DND-41 (cell line): ENCODE data around the gene NLGN4Y.

Source experiments
- ATAC-seq: fragments of 200-7000 bp; cut with Tn5 transposase; 3 replicates; pipeline ENCODE4 v1.9.1; 2021; ENCODE audit warnings: low read depth; ENCODE audit not compliant: insufficient read depth
- DNase-seq: peaks from one replicate; pipeline ENCODE4 v3.0.0-alpha.2; 2020
- H2AFZ ChIP-seq: 2 replicates; pipeline ENCODE4 v1.6.0; 2012; ENCODE audit warnings: low read depth, low read length
- H3K27ac ChIP-seq: 2 replicates; pipeline ENCODE4 v1.5.1; 2012; ENCODE audit warnings: low read length, inconsistent platforms
- H3K27me3 ChIP-seq: fragments of 200-600 bp; sonication (generic); 2 replicates; pipeline ENCODE4 v1.6.0; 2012; ENCODE audit warnings: low read length, mild to moderate bottlenecking, inconsistent platforms; ENCODE audit not compliant: insufficient read depth, poor library complexity
- H3K36me3 ChIP-seq: 2 replicates; pipeline ENCODE4 v1.5.1; 2012; ENCODE audit warnings: low read length, inconsistent platforms; ENCODE audit not compliant: insufficient read depth
- H3K4me1 ChIP-seq: 2 replicates; pipeline ENCODE4 v1.5.1; 2012; ENCODE audit warnings: mild to moderate bottlenecking, low read length; ENCODE audit not compliant: insufficient read depth
- H3K4me2 ChIP-seq: 2 replicates; pipeline ENCODE4 v1.6.0; 2012; ENCODE audit warnings: mild to moderate bottlenecking, moderate library complexity, low read length, inconsistent platforms; ENCODE audit not compliant: insufficient read depth
- H3K4me3 ChIP-seq, 2 experiments: fragments of 200-600 bp in 1 of 2; shearing (Covaris generic) in 1 of 2; 2 replicates each; pipeline ENCODE4 v1.5.1; 2012 to 2016; ENCODE audit warnings: inconsistent platforms in 2 of 2, low read length in 2 of 2, mild to moderate bottlenecking in 2 of 2, low read depth in 1 of 2, moderate library complexity in 1 of 2
- H3K79me2 ChIP-seq: 2 replicates; pipeline ENCODE4 v1.6.0; 2012; ENCODE audit warnings: low read length, inconsistent platforms; ENCODE audit not compliant: insufficient read depth
- H3K9ac ChIP-seq: 2 replicates; pipeline ENCODE4 v1.6.0; 2012; ENCODE audit warnings: low read depth, mild to moderate bottlenecking, inconsistent platforms, low read length, moderate library complexity
- H3K9me3 ChIP-seq: 2 replicates; pipeline ENCODE4 v1.5.1; 2012; ENCODE audit warnings: low read length, moderate library complexity, mild to moderate bottlenecking, inconsistent platforms; ENCODE audit not compliant: insufficient read depth, severe bottlenecking
- H4K20me1 ChIP-seq: 2 replicates; pipeline ENCODE4 v1.6.0; 2012; ENCODE audit warnings: low read length; ENCODE audit not compliant: insufficient read depth
- EZH2 ChIP-seq: IDR thresholded peaks from 3 replicates; pipeline ENCODE4 v1.6.1; 2012; ENCODE audit warnings: borderline replicate concordance, low read depth, mild to moderate bottlenecking, moderate library complexity, low read length, inconsistent platforms; ENCODE audit not compliant: severe bottlenecking
- TF ChIP-seq, protein P1 (sequence below): IDR thresholded peaks from 2 replicates; pipeline ENCODE4 v1.5.1; 2012; ENCODE audit warnings: borderline replicate concordance, low read length, moderate library complexity, mild to moderate bottlenecking; ENCODE audit not compliant: poor library complexity, severe bottlenecking; ENCODE audit errors: extremely low read depth

Gene NLGN4Y

DNA sequence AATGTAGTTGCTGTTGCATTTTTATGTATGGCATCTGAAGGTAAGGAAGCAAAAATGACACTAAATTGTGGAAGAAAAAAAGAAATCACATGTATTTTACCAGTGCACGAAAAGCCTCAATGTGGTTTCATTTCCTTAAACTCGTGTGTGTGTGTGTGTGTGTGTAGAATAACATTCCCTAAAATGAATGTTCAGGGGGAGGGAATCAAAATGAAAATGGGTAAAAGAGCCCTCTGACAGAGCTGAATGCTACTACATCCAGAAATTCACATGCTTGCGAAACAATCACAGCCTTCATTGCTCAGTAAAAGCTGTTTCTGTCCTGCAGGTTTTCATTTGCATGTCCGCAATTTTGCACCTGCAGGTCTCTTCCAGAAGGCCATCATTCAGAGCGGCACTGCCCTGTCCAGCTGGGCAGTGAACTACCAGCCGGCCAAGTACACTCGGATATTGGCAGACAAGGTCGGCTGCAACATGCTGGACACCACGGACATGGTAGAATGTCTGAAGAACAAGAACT, 305.1 kb downstream of the NLGN4Y start:
- Histone ChIP-seq H4K20me1 (no peaks in the 10 kb centered on the region), H3K36me3 (no peaks in the 10 kb centered on the region), H3K9ac (no peak overlapping the region), H3K79me2 (no peaks in the 10 kb centered on the region), H3K27ac (no peak overlapping the region), H3K9me3 (no peaks in the 10 kb centered on the region), H3K4me3 (no peak overlapping the region), H2AFZ (no peak overlapping the region), H3K4me2 (no peak overlapping the region), H3K27me3 (no peaks in the 10 kb centered on the region), H3K4me1 (peaks cover 9% of the 10 kb centered on the region)
- TF ChIP-seq, protein P1, sequence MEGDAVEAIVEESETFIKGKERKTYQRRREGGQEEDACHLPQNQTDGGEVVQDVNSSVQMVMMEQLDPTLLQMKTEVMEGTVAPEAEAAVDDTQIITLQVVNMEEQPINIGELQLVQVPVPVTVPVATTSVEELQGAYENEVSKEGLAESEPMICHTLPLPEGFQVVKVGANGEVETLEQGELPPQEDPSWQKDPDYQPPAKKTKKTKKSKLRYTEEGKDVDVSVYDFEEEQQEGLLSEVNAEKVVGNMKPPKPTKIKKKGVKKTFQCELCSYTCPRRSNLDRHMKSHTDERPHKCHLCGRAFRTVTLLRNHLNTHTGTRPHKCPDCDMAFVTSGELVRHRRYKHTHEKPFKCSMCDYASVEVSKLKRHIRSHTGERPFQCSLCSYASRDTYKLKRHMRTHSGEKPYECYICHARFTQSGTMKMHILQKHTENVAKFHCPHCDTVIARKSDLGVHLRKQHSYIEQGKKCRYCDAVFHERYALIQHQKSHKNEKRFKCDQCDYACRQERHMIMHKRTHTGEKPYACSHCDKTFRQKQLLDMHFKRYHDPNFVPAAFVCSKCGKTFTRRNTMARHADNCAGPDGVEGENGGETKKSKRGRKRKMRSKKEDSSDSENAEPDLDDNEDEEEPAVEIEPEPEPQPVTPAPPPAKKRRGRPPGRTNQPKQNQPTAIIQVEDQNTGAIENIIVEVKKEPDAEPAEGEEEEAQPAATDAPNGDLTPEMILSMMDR: no peak
- no peak for TF ChIP-seq EZH2
- DNase-seq (no peak), ATAC-seq (no peak)

DNA sequence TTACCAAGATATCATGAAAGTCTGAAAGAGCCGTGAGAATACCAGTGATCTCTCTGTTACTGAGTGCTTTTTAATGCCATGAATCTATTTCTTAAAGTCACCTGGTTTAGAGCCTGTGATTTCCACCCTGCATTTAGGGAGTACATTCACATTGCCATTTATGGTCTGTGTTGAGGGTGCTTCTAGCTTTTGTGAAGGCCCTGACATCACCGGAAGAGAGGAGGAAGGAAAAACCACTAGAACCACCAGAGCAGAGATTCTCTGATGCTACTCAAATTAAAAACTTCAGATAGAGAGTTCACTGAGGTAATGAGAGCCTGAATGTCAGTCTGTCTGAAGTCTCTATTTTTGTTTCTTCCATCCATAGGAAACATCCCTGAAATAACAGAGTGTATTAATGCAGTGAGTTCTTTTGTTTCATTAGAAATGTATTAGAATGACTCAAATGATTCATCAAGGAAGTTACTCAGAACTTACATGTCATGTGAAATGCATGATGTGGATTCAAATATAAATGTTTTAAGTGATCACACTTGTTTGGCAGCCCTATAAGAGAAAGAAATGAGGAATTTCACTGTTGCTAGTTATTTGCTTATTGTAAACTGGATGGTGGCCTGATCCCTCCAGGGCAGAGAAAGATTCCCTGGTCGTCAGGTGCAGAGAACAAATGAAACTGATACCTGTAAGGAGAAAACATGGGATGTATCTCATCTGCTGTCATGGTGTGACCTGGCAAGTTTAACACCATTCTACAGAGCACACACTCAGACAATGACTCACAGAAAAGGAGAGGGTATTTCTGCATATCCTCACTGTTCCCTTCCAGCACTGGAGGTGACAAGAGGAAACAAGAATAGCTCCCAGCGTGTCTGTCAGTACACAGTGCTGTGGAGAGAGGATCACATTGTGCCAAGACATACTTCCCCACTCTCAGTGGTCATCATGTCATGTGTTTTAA, 310.1 kb downstream of the NLGN4Y start:
- DNase-seq (peak; percentile 43), ATAC-seq (peak; percentile 97)
- H3K36me3 ChIP-seq: no peaks in the 10 kb centered on the region
- H3K27me3 ChIP-seq: no peaks in the 10 kb centered on the region
- H4K20me1 ChIP-seq: no peaks in the 10 kb centered on the region
- no peak overlapping the region for H3K27ac ChIP-seq
- peaks cover 15% of the 10 kb centered on the region for H3K4me1 ChIP-seq
- 0 out of 2 replicates have a peak overlapping the region, but pooled peaks have one; percentile 12 for H3K4me2 ChIP-seq
- H3K79me2 ChIP-seq: no peaks in the 10 kb centered on the region
- H3K9me3 ChIP-seq: no peaks in the 10 kb centered on the region
- no peak overlapping the region for H3K9ac ChIP-seq
- H2AFZ ChIP-seq: no peak overlapping the region
- TF ChIP-seq EZH2: no peak
- TF ChIP-seq, protein P1: no peak
- no peak overlapping the region for H3K4me3 ChIP-seq

DNA sequence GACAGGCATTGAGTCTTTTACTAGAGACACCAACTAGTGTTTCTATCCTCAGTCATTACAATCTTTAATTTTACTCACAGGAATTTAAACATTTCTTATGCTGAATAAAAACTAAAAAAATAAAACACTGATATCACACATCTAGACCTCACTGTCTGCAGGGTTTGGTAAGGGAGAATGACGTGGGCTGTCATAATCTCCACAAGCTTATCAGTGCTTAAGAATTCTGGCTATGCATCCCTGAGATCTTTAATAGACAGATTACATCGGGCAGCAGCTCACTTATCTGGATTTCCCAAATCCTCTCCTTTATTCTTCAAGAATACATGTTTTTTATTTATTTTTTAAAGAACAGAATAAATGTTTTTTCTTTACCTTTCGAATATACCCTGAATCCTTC, 313.1 kb downstream of the NLGN4Y start:
- TF ChIP-seq, protein P1: no peak
- H3K4me2 ChIP-seq: no peak overlapping the region
- H3K27ac ChIP-seq: no peak overlapping the region
- no peak overlapping the region for H3K9ac ChIP-seq
- no peaks in the 10 kb centered on the region for H3K79me2 ChIP-seq
- no peaks in the 10 kb centered on the region for H4K20me1 ChIP-seq
- no peaks in the 10 kb centered on the region for H3K9me3 ChIP-seq
- no peak overlapping the region for H3K4me3 ChIP-seq
- no peak overlapping the region for H2AFZ ChIP-seq
- no peaks in the 10 kb centered on the region for H3K36me3 ChIP-seq
- H3K27me3 ChIP-seq: no peaks in the 10 kb centered on the region
- ATAC-seq: no peak
- no peak for DNase-seq
- H3K4me1 ChIP-seq: peaks cover 15% of the 10 kb centered on the region
